Measurements from ENCODE around the gene GRIK2.

DNA sequence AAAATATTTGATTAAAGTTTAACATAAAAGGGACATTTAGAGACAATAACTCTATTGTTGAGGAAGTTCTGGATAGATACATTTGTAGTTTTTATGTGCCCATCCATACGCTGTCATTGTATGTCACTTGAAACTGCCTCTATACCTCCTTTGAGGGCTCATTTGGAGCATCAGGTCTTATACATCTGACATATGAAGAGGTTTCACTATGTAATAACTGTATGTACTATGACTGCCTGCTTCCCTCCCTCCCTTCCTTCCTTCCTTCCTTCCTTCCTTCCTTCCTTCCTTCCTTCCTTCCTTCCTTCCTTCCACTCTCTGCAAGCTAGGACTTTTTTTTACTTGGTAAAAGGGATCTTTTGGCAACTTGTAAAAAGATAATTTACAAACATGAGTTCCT, 657.5 kb downstream of the GRIK2 start:
- TF ChIP-seq, protein P1, sequence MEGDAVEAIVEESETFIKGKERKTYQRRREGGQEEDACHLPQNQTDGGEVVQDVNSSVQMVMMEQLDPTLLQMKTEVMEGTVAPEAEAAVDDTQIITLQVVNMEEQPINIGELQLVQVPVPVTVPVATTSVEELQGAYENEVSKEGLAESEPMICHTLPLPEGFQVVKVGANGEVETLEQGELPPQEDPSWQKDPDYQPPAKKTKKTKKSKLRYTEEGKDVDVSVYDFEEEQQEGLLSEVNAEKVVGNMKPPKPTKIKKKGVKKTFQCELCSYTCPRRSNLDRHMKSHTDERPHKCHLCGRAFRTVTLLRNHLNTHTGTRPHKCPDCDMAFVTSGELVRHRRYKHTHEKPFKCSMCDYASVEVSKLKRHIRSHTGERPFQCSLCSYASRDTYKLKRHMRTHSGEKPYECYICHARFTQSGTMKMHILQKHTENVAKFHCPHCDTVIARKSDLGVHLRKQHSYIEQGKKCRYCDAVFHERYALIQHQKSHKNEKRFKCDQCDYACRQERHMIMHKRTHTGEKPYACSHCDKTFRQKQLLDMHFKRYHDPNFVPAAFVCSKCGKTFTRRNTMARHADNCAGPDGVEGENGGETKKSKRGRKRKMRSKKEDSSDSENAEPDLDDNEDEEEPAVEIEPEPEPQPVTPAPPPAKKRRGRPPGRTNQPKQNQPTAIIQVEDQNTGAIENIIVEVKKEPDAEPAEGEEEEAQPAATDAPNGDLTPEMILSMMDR (IDR thresholded peaks at IDR 0.05; ENCODE audit: extremely low read depth in 1 of 2, insufficient read depth in 1 of 2, low read depth in 1 of 2, low read length in 2 of 2): no peak
- TF ChIP-seq, protein P2, sequence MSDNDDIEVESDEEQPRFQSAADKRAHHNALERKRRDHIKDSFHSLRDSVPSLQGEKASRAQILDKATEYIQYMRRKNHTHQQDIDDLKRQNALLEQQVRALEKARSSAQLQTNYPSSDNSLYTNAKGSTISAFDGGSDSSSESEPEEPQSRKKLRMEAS (IDR thresholded peaks at IDR 0.05; ENCODE audit: insufficient read depth, insufficient read length): no peak
- TF ChIP-seq JUN (IDR thresholded peaks at IDR 0.05; ENCODE audit: borderline replicate concordance, insufficient read depth, insufficient read length, low read depth) (no peak), POLR2A (IDR thresholded peaks at IDR 0.05; ENCODE audit: low read depth, low read length) (no peak), POLR2AphosphoS5 (IDR thresholded peaks at IDR 0.05; ENCODE audit: insufficient read depth, low read depth, low read length) (no peak)

Data from endothelial cell of umbilical vein (primary cell).